Gastrocnemius medialis (tissue), 4 donors: ENCODE results near the gene NCSTN.

Experiments used
- POLR2A ChIP-seq, 2 donors: fragments of 450-650 bp; IDR thresholded peaks; one replicate each; pipeline ENCODE4 v1.6.1; 2017; ENCODE audit warnings: antibody characterized with exemption in 2 of 2, mild to moderate bottlenecking in 2 of 2, moderate library complexity in 2 of 2
- TF ChIP-seq, protein P1 (sequence below), 5 experiments: fragments of 450-650 bp in 3 of 5; fragments of 200-600 bp in 2 of 5; sonication (generic) in 2 of 5; IDR thresholded peaks in 4 of 5; conservative IDR thresholded peaks in 1 of 5; 1 replicate in 4 of 5; 2 replicates in 1 of 5; pipeline ENCODE4 v1.5.1; 2016 to 2019; ENCODE audit warnings: antibody characterized with exemption in 5 of 5, mild to moderate bottlenecking in 3 of 5, moderate library complexity in 3 of 5

DNA sequence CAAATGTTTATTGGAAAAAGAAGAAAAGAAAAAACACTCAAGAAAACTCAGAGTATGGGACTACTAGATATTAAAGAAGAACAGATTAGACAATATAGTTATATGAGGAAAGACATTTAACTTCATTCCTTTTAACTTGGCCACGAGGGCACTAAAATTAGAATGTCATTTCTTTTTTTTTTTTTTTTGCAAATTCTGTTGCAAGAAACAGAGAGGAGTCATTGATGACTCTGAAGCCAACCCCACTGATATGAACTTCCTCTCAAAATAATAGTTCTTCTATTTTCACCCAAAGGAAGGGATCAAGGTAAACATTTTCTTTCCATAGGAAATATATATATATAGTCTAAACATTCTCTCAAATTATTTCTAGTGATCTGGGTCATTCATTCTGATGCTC, 33.6 kb upstream of the NCSTN start:
- TF ChIP-seq, protein P1, sequence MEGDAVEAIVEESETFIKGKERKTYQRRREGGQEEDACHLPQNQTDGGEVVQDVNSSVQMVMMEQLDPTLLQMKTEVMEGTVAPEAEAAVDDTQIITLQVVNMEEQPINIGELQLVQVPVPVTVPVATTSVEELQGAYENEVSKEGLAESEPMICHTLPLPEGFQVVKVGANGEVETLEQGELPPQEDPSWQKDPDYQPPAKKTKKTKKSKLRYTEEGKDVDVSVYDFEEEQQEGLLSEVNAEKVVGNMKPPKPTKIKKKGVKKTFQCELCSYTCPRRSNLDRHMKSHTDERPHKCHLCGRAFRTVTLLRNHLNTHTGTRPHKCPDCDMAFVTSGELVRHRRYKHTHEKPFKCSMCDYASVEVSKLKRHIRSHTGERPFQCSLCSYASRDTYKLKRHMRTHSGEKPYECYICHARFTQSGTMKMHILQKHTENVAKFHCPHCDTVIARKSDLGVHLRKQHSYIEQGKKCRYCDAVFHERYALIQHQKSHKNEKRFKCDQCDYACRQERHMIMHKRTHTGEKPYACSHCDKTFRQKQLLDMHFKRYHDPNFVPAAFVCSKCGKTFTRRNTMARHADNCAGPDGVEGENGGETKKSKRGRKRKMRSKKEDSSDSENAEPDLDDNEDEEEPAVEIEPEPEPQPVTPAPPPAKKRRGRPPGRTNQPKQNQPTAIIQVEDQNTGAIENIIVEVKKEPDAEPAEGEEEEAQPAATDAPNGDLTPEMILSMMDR (IDR thresholded peaks at IDR 0.05 in 4 of 5, conservative IDR thresholded peaks at IDR 0.05 in 1 of 5) = no peak
- TF ChIP-seq POLR2A (IDR thresholded peaks at IDR 0.05) = no peak
